HEK293T (cell line): Measurements from ENCODE around the gene KIAA1217.

ENCODE experiments used
- CTCF ChIA-PET: fragments of 350-600 bp; formaldehyde crosslinking; extraction: SDS; loops from one replicate; lab custom pipeline; 2021; ENCODE audit warnings: antibody characterized with exemption, inconsistent platforms; lab: Yijun Ruan, JAX
- POLR2A ChIA-PET: fragments of 350-600 bp; formaldehyde crosslinking; extraction: SDS; loops from one replicate; lab custom pipeline; 2020; ENCODE audit warnings: antibody characterized with exemption, inconsistent platforms; lab: Yijun Ruan, JAX
- DNase-seq: peaks from one replicate; pipeline ENCODE4 v3.0.0; 2012; ENCODE audit warnings: mixed read lengths; ENCODE audit errors: extremely low spot score
- ARNT ChIP-seq: fragments of 450-650 bp; IDR thresholded peaks from 2 replicates; pipeline ENCODE4 v1.6.1; 2017; ENCODE audit warnings: mild to moderate bottlenecking
- BHLHE40 ChIP-seq: fragments of 450-650 bp; IDR thresholded peaks from 2 replicates; pipeline ENCODE4 v1.6.1; 2016; ENCODE audit warnings: mild to moderate bottlenecking, moderate library complexity, borderline replicate concordance
- CTBP1 ChIP-seq: fragments of 450-650 bp; IDR thresholded peaks from 2 replicates; pipeline ENCODE4 v1.6.1; 2016; ENCODE audit warnings: borderline replicate concordance
- ELF4 ChIP-seq: fragments of 450-650 bp; IDR thresholded peaks from 2 replicates; pipeline ENCODE4 v1.6.1; 2017; ENCODE audit warnings: antibody characterized with exemption
- FOXA1 ChIP-seq: fragments of 450-650 bp; IDR thresholded peaks from 2 replicates; pipeline ENCODE4 v1.6.1; 2016; ENCODE audit warnings: mild to moderate bottlenecking
- FOXK2 ChIP-seq: fragments of 450-650 bp; IDR thresholded peaks from 2 replicates; pipeline ENCODE4 v1.6.1; 2016; ENCODE audit warnings: mild to moderate bottlenecking
- FOXM1 ChIP-seq: fragments of 450-650 bp; IDR thresholded peaks from 2 replicates; pipeline ENCODE4 v1.6.1; 2017; ENCODE audit warnings: mild to moderate bottlenecking, borderline replicate concordance
- HDGF ChIP-seq: fragments of 450-650 bp; IDR thresholded peaks from 2 replicates; pipeline ENCODE4 v1.6.1; 2017; ENCODE audit warnings: antibody characterized with exemption, borderline replicate concordance
- L3MBTL2 ChIP-seq: fragments of 450-650 bp; conservative IDR thresholded peaks from 2 replicates; pipeline ENCODE4 v1.6.1; 2016; ENCODE audit warnings: mild to moderate bottlenecking
- LEF1 ChIP-seq: fragments of 450-650 bp; IDR thresholded peaks from 2 replicates; pipeline ENCODE4 v1.6.1; 2017; ENCODE audit warnings: mild to moderate bottlenecking, borderline replicate concordance
- NFRKB ChIP-seq: fragments of 450-650 bp; IDR thresholded peaks from 2 replicates; pipeline ENCODE4 v1.6.1; 2016; ENCODE audit warnings: mild to moderate bottlenecking, moderate library complexity
- PKNOX1 ChIP-seq: fragments of 450-650 bp; IDR thresholded peaks from 2 replicates; pipeline ENCODE4 v1.6.1; 2016
- SP1 ChIP-seq: fragments of 450-650 bp; IDR thresholded peaks from 2 replicates; pipeline ENCODE4 v1.6.1; 2017
- SUZ12 ChIP-seq: fragments of 450-650 bp; IDR thresholded peaks from 2 replicates; pipeline ENCODE4 v1.6.1; 2016; ENCODE audit warnings: mild to moderate bottlenecking
- TARDBP ChIP-seq: fragments of 450-650 bp; IDR thresholded peaks from 2 replicates; pipeline ENCODE4 v1.6.1; 2016
- ZNF384 ChIP-seq: fragments of 450-650 bp; IDR thresholded peaks from 2 replicates; pipeline ENCODE4 v1.6.1; 2016

Gene KIAA1217

GRCh38 chr10:24502006-24502405 lies 293.1 kb downstream of the KIAA1217 start:
- DNase-seq: no peak
- ChIA-PET POLR2A (no interaction called here), CTCF (interaction anchor here (0.7 to 1.3 kb wide), 2 partner anchors 507 to 524 kb away, joined by 3 to 7 read pairs; no protein-coding TSS in a partner anchor)
- no peak for TF ChIP-seq BHLHE40
- no peak for TF ChIP-seq TARDBP
- TF ChIP-seq PKNOX1: no peak
- no peak for TF ChIP-seq SP1
- no peak for TF ChIP-seq LEF1
- no peak for TF ChIP-seq HDGF
- no peak for TF ChIP-seq CTBP1
- no peak for TF ChIP-seq FOXK2
- TF ChIP-seq ELF4: no peak
- no peak for TF ChIP-seq ZNF384
- TF ChIP-seq FOXM1: no peak
- TF ChIP-seq FOXA1: no peak
- no peak for TF ChIP-seq SUZ12
- no peak for TF ChIP-seq ARNT
- no peak for TF ChIP-seq NFRKB
- TF ChIP-seq L3MBTL2: no peak

- ChIA-PET POLR2A (no interaction called here), CTCF (interaction anchor here (1.3 kb wide), 1 partner anchor 508 kb away, joined by 7 read pairs; no protein-coding TSS in a partner anchor)
- no peak for DNase-seq
- no peak for TF ChIP-seq L3MBTL2
- no peak for TF ChIP-seq PKNOX1
- no peak for TF ChIP-seq ARNT
- TF ChIP-seq BHLHE40: no peak
- no peak for TF ChIP-seq FOXK2
- TF ChIP-seq FOXA1: no peak
- no peak for TF ChIP-seq HDGF
- no peak for TF ChIP-seq LEF1
- TF ChIP-seq SUZ12: no peak
- TF ChIP-seq NFRKB: no peak
- TF ChIP-seq ELF4: no peak
- TF ChIP-seq TARDBP: no peak
- no peak for TF ChIP-seq CTBP1
- no peak for TF ChIP-seq ZNF384
- TF ChIP-seq SP1: no peak
- no peak for TF ChIP-seq FOXM1
Measured at GRCh38 chr10:24502801-24503460, 294.0 kb downstream of the KIAA1217 start.

- TF ChIP-seq ELF4 (no peak), BHLHE40 (no peak), ARNT (no peak), TARDBP (no peak), FOXK2 (no peak), NFRKB (no peak), FOXM1 (no peak), SP1 (no peak), FOXA1 (no peak), ZNF384 (no peak), CTBP1 (no peak), PKNOX1 (no peak), L3MBTL2 (no peak), HDGF (no peak)
- peak; percentile 57 for DNase-seq
- POLR2A ChIA-PET: no interaction called here
- CTCF ChIA-PET: interaction anchor here (1.2 to 3.0 kb wide), 4 partner anchors 15 to 510 kb away, joined by 4 to 13 read pairs (median 6); no protein-coding TSS in a partner anchor
Measured at GRCh38 chr10:24503461-24504320, 294.8 kb downstream of the KIAA1217 start.

- ChIA-PET CTCF (interaction anchor here (3.0 kb wide), 1 partner anchor 13 kb away, joined by 13 read pairs; no protein-coding TSS in a partner anchor), POLR2A (no interaction called here)
- TF ChIP-seq ELF4: no peak
- no peak for TF ChIP-seq ZNF384
- TF ChIP-seq TARDBP: no peak
- TF ChIP-seq FOXA1: no peak
- no peak for TF ChIP-seq HDGF
- no peak for TF ChIP-seq PKNOX1
- no peak for DNase-seq
Measured at GRCh38 chr10:24505759-24506158, 296.8 kb downstream of the KIAA1217 start.

- POLR2A ChIA-PET: no interaction called here
Measured at GRCh38 chr10:24513155-24513554, 304.2 kb downstream of the KIAA1217 start.

More at GRCh38 chr10:24513155-24513554, 304.2 kb downstream of the KIAA1217 start:
- CTCF ChIA-PET: interaction anchor here (0.6 kb wide), 1 partner anchor 586 kb away, joined by 3 read pairs; no protein-coding TSS in a partner anchor
- DNase-seq: peak; percentile 25
- TF ChIP-seq NFRKB: no peak
- no peak for TF ChIP-seq FOXK2
- TF ChIP-seq SP1: no peak
- TF ChIP-seq ARNT: no peak
